GM12872 (cell line): ENCODE results near the gene CD72.

Experiments
- TF ChIP-seq, protein P1 (sequence below): IDR thresholded peaks from 3 replicates; pipeline ENCODE4 v1.5.1; 2011; ENCODE audit warnings: low read depth, mild to moderate bottlenecking, low read length, moderate library complexity; ENCODE audit not compliant: insufficient read depth

The CD72 gene

DNA sequence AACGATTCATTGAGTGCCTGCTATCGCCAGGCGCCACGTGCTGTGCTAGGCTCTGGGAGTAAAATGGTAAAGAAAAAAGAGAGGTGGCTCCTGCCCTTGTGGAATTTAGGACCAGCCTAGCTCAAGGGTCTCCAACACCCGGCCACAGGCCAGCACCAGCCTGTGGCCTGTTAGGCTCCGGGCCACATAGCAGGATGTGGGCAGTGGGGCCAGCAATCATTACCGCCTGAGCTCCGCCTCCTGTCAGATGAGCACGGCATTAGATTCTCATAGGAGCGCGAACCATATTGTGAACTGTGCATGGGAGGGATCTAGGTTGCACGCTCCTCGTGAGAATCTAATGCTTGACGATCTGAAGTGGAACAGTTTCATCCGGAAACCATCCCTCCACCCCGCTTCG is 38.1 kb upstream of the CD72 start:
- TF ChIP-seq, protein P1, sequence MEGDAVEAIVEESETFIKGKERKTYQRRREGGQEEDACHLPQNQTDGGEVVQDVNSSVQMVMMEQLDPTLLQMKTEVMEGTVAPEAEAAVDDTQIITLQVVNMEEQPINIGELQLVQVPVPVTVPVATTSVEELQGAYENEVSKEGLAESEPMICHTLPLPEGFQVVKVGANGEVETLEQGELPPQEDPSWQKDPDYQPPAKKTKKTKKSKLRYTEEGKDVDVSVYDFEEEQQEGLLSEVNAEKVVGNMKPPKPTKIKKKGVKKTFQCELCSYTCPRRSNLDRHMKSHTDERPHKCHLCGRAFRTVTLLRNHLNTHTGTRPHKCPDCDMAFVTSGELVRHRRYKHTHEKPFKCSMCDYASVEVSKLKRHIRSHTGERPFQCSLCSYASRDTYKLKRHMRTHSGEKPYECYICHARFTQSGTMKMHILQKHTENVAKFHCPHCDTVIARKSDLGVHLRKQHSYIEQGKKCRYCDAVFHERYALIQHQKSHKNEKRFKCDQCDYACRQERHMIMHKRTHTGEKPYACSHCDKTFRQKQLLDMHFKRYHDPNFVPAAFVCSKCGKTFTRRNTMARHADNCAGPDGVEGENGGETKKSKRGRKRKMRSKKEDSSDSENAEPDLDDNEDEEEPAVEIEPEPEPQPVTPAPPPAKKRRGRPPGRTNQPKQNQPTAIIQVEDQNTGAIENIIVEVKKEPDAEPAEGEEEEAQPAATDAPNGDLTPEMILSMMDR, result no peak

DNA sequence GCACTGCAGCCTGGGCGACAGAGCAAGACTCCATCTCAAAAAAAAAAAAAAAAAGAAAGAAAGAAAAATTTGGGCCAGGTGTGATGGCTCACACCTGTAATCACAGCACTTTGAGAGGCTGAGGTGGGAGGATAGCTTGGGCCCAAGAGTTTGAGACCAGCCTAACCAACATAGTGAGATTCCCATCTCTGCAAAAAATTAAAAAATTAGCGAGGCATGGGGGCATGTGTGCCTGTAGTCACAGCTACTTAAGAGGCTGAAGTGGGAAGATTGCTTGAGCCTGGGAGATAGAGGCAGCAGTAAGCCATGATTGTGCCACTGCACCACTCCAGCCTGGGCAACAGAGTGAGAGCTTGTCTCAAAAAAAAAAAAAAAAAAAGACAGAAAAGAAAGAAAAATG is 35.4 kb upstream of the CD72 start:
- TF ChIP-seq, protein P1, result no peak

DNA sequence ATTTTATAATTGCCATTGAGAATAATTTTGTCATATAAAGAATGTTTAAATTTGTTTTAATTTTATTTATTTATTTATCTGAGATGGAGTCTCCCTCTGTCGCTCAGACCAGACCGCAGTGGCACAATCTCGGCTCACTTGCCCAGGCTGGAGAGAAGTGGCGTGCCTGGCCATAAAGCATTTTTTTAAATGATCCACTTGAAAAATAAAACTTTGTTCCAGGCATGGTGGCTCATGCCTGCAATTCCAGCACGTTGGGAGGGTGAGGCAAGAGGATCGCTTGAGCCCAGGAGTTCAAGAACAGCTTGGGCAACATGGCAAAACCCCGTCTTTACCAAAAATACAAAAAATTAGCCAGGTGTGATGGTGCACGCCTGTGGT is 34.6 kb upstream of the CD72 start:
- TF ChIP-seq, protein P1, result no peak

DNA sequence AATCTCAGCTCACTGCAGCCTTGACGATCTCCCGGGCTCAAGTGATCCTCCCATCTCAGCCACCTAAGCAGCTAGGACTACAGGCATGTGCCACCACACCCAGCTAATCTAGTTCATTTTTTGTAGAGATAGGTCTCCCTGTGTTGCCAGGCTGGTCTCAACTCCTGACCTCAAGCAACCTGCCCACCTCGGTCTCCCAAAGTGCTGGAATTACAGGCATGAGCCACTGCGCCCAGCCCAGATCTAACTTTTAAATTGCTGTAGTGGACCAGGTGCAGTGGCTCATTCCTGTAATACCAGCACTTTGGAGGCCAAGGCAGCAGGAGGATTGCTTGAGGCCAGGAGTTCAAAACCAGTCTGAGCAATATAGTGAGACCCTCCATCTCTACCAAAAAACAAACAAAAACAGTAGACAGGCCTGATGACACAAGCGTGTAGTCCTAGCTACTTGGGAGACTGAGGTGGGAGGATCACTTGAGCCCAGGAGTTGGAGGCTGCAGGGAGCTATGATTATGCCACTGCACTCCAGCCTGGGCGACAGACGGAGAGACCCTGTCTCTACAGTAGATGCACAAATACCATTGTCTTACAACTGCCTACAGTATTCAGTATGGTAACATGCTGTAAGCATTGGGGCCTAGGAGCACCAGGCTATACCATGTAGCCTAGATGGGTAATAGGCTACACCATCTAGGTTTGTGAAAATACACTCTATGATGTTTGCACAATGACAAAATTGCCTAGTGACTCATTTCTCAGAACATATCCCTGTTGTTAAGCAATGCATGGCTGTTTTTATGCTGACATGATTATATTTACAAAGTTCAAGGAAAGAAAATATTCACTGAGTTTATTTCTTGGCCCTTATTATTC is 34.0 kb upstream of the CD72 start:
- TF ChIP-seq, protein P1, result no peak

DNA sequence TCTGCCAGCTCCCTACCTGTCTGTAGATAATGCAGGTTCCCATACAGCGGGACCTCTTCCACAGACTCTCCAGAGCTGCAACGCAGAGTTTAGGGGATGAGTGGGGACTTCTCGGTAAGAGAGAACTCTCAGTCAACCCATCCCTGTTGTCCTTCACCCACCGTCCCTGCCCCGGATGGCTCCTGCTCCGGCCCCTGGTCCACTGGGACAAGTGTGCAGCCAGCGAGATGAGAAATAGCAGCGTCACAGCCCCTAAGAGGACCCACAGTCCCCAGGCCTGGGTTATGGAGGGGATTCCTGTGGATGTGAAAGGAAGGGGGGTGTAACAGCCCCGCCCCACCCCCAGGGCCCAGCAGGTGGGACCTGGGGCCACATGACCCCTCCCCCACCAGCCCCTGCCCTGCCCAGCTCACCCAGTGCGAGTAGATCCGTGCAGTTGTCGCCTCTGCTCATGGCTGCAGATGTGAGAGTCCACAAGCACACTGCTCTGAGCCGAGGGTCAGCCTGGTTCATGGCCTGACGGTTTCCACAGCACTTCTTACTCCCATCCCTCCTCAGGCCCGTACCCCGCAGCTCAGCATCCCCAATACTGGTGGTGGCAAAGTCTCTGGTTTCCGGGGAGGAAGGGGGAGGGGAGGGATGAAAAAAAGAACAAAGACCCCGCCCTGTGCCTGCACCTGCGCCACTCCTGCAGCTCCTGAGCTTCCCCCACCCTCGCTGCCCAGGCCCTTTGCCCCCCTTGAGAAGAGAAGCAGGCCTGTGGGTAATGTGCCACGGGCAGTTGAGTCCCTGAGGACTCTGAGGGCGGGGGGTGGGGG is 32.3 kb upstream of the CD72 start, which contains the start of gene SIT1:
Gene SIT1, minus strand, starts transcription at position 591 of the 818 bp plus-strand sequence. Its CDS starts 78 bp downstream, at position 513.
- TF ChIP-seq, protein P1, result no peak

DNA sequence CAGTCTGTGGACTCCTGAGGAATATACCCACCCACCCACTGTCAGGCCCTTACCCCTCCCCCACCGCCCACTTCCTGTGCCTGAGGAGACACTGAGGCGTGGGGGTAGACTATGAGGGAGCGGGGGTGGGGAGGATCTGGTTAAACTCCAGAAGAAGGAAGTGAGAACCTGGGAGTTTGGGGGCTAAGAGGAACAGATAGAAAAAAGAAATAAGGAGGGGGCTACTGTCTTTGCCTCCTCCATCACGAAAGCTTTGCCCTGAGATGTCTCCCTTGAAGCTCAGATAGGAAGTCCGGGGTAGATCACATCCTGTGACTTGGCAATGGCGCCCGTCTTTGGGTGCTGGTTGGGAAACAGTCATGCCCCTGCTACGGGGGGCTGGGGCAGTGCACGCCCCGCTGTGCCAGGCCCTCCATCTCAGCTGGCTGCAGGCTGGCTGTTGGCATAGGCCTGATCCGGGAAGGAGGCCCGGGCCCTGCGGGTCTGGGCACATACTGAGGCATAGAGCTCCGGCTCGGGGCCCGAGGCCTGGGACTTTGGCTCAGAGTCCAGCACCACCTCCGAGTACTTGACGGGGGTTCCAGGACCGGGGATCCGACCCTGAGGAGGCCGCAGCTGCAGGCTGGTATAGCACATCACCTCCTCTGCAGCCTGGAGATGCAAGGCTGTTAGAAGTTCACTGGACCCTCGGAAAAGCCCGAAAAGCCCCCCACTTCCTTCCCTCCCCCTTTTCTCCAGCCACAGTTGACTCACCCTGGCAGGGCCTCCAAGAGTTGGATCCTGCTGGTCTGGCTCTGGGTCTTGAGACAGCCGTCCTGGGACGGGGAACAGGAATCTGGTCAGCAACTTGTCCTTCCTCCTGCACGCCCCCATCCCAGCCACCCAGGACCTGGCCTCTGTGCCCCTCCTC is 31.5 kb upstream of the CD72 start:
- TF ChIP-seq, protein P1, result no peak
